Heart right ventricle (tissue), 16 donors: ENCODE results near the gene RRP15. TPM values are rescaled to one million over a fixed set of nuclear protein-coding genes. Genes with fewer than 3 reads are reported as not detected.

ENCODE experiments used
- ATAC-seq, 8 donors: fragments of 200-7000 bp; cut with Tn5 transposase; one replicate each; pipeline ENCODE4 v1.9.1; 2020; ENCODE audit warnings: mild to moderate bottlenecking in 8 of 8, moderate library complexity in 8 of 8, moderate number of reproducible peaks in 1 of 8
- DNase-seq, 2 donors: peaks; one replicate each; pipeline ENCODE4 v3.0.0-alpha.2; 2020
- H3K27ac ChIP-seq, 10 donors: fragments of 200-600 bp; sonication (generic) in 2 of 10; one replicate each; pipeline versions ENCODE4 v1.5.0 to v1.8.0; 2020 to 2022; ENCODE audit warnings: mild to moderate bottlenecking in 3 of 10
- H3K27me3 ChIP-seq, 7 donors: fragments of 200-600 bp; one replicate each; pipeline ENCODE4 v1.8.0; 2021 to 2022; ENCODE audit warnings: mild to moderate bottlenecking in 2 of 7
- H3K36me3 ChIP-seq, 9 donors: fragments of 200-600 bp; sonication (generic) in 1 of 9; one replicate each; pipeline versions ENCODE4 v1.5.0 to v1.8.0; 2020 to 2022; ENCODE audit warnings: mild to moderate bottlenecking in 2 of 9
- H3K4me1 ChIP-seq, 9 donors: fragments of 200-600 bp; sonication (generic) in 1 of 9; one replicate each; pipeline versions ENCODE4 v1.5.0 to v1.8.0; 2020 to 2022; ENCODE audit warnings: mild to moderate bottlenecking in 4 of 9
- H3K4me3 ChIP-seq, 10 donors: fragments of 200-600 bp; sonication (generic) in 2 of 10; one replicate each; pipeline versions ENCODE4 v1.5.0 to v1.8.0; 2020 to 2022; ENCODE audit warnings: mild to moderate bottlenecking in 7 of 10, moderate library complexity in 2 of 10
- H3K9me3 ChIP-seq, 11 donors: fragments of 200-600 bp in 10 of 11; sonication (generic) in 2 of 11; one replicate each; pipeline versions ENCODE4 v1.5.0 to v1.8.0; 2013 to 2022; ENCODE audit warnings: mild to moderate bottlenecking in 2 of 11, control low read depth in 1 of 11, moderate library complexity in 1 of 11
- CTCF ChIP-seq, 9 donors: fragments of 200-600 bp; sonication (generic) in 2 of 9; IDR thresholded peaks; one replicate each; pipeline versions ENCODE4 v1.5.0 to v1.8.0; 2021 to 2022; ENCODE audit warnings: antibody characterized with exemption in 9 of 9, mild to moderate bottlenecking in 5 of 9, moderate library complexity in 1 of 9
- WGBS, 2 donors: extraction: QIAGEN DNeasy Blood & Tissue Kit; methylation state at CpG; one replicate each; pipeline ENCODE4 v1.1.7; 2013; ENCODE audit warnings: inconsistent platforms in 1 of 2; 5-methylcytosine and 5-hydroxymethylcytosine counted together
- intact Hi-C, 10 donors: fragments of 100-400 bp; cut with DNase I; formaldehyde crosslinking; loops; one replicate each; pipeline versions ENCODE4 v1.11.1 to v1.14.2; 2022
- polyA plus RNA-seq, 2 donors: library from polyadenylated mRNA; stranded (reverse); fragments of 200-250 nt; gene quantifications; one replicate each; pipeline ENCODE4 v1.2.3, GENCODE V29; 2013
- total RNA-seq, 10 donors: library from RNA; stranded (reverse); fragmentation: NEBNext Ultra II Directional in 3 of 10; extraction: Animal tissue kit (Norgen Biotek cat#: 25700) in 3 of 10; gene quantifications; one replicate each; pipeline versions ENCODE4 v1.2.1 to v1.2.4, GENCODE V29; 2021 to 2023
- donor health status: Arrhythmogenic right ventricular cardiomyopathy.
- donor health status: ischemic (EF 13 %, LVEDD 7.1; RV severe dilation, severe dysfunction).
- donor health status: healthy with polysubstance abuse.
- donor health status: DM: no; HTN: yes; CAD: no.
- donor health status: DM: no; HTN: no; CAD: no.
- donor health status: ischemic (EF 25% LVEDD 6.9; RV normal size, moderate dysfunction).
- donor health status: ischemic (EF 25% LVEDD 5.7; RV mildly dilated, moderate dysfunction).
- donor health status: healthy.
- donor health status: DM: yes; HTN: yes; CAD: no.
- donor health status: Ischemic cardiomyopathy.
- donor health status: ischemic (EF 35%, LVEDD 5.7; RV mildly dilated, moderate dysfunction).
- donor health status: nonischemic (EF 11% LVEDD 7.7; RV severe dilation, severe dysfunction).
- donor health status: DM: yes; HTN: yes; CAD: no.
- donor health status: PGD.
- donor health status: ischemic (EF 29% LVEDD 5.4; RV normal size, mild dysfunction).
- donor health status: nonischemic (EF 23%, LVEDD 6.1; RV moderate dilation, normal function).

Gene RRP15
- total and polyA plus RNA-seq, 12 donors = 3.6 to 26.6 (median 21.1) TPM

GRCh38 chr1:218257371-218257770, 27.7 kb upstream of the RRP15 start:
- H3K4me1 ChIP-seq = no peaks in the 10 kb centered on the region
- peaks cover 0 to 29% (median 15%) of the 10 kb centered on the region in 11 donors for H3K9me3 ChIP-seq
- no peak overlapping the region for H3K4me3 ChIP-seq
- 22% methylated on average over 1 of the region's 1 CpG for WGBS, 2 donors
- no peak overlapping the region for H3K27ac ChIP-seq
- DNase-seq (no peak), ATAC-seq (no peak)
- intact Hi-C loops = no loop called here
- TF ChIP-seq CTCF (IDR thresholded peaks at IDR 0.05) = no peak
- peaks cover 0 to 5% (median 0%) of the 10 kb centered on the region in 7 donors for H3K27me3 ChIP-seq
- no peaks in the 10 kb centered on the region for H3K36me3 ChIP-seq

GRCh38 chr1:218257971-218258370, 27.1 kb upstream of the RRP15 start:
- no peaks in the 10 kb centered on the region for H3K4me1 ChIP-seq
- intact Hi-C loops = no loop called here
- H3K27me3 ChIP-seq = peaks cover 0 to 5% (median 0%) of the 10 kb centered on the region in 7 donors
- no peak for TF ChIP-seq CTCF (IDR thresholded peaks at IDR 0.05)
- peaks cover 0 to 29% (median 15%) of the 10 kb centered on the region in 11 donors for H3K9me3 ChIP-seq
- H3K36me3 ChIP-seq = no peaks in the 10 kb centered on the region
- DNase-seq (no peak), ATAC-seq (no peak)
- H3K4me3 ChIP-seq = no peak overlapping the region
- 80 to 86% methylated on average over 2 of the region's 2 CpGs for WGBS, 2 donors
- no peak overlapping the region for H3K27ac ChIP-seq

- Histone ChIP-seq H3K4me1 (no peaks in the 10 kb centered on the region), H3K27ac (no peak overlapping the region), H3K27me3 (peaks cover 0 to 5% (median 0%) of the 10 kb centered on the region in 7 donors), H3K36me3 (no peaks in the 10 kb centered on the region), H3K4me3 (no peak overlapping the region), H3K9me3 (peaks cover 0 to 29% (median 15%) of the 10 kb centered on the region in 11 donors)
- DNase-seq = no peak
- TF ChIP-seq CTCF (IDR thresholded peaks at IDR 0.05) = no peak
- intact Hi-C loops = no loop called here
- 57 to 69% methylated on average over 1 of the region's 1 CpG for WGBS, 2 donors
- ATAC-seq = no peak
Observed at GRCh38 chr1:218259339-218259738, 25.8 kb upstream of the RRP15 start.

- H3K36me3 ChIP-seq = no peaks in the 10 kb centered on the region
- H3K27me3 ChIP-seq = peaks cover 0 to 5% (median 0%) of the 10 kb centered on the region in 7 donors
- no peaks in the 10 kb centered on the region for H3K4me1 ChIP-seq
- 30 to 39% methylated on average over 6 of the region's 6 CpGs for WGBS, 2 donors
- TF ChIP-seq CTCF (IDR thresholded peaks at IDR 0.05) = peak in 1 of 9 donors; percentile 6
- intact Hi-C loops = no loop called here
- no peak overlapping the region for H3K4me3 ChIP-seq
- no peak for DNase-seq
- H3K9me3 ChIP-seq = peaks cover 0 to 29% (median 15%) of the 10 kb centered on the region in 11 donors
- no peak for ATAC-seq
- no peak overlapping the region for H3K27ac ChIP-seq
Observed at GRCh38 chr1:218259800-218260199, 25.3 kb upstream of the RRP15 start.
